GM12864 (cell line): Measurements from ENCODE around the gene TBC1D22A.
"Not testable (repeated sequence)": the region's sequence is repeated elsewhere in the genome, so short reads cannot be mapped to it uniquely, and the experiment has no call there.

Source experiments
- DNase-seq: peaks from one replicate; pipeline ENCODE4 v3.0.0-alpha.2; 2011; ENCODE audit warnings: low read depth
- H3K4me3 ChIP-seq: 2 replicates; pipeline ENCODE4 v1.5.1; 2011; ENCODE audit warnings: mild to moderate bottlenecking, low read depth, low read length, control low read depth
- CTCF ChIP-seq: IDR thresholded peaks from 2 replicates; pipeline ENCODE4 v1.5.1; 2011; ENCODE audit warnings: low read depth, mild to moderate bottlenecking, moderate library complexity, low read length, control low read depth, inconsistent platforms; ENCODE audit errors: missing control alignments

Gene TBC1D22A

GRCh38 chr22:47112994-47113852, 350.8 kb downstream of the TBC1D22A start:
- DNase-seq: no peak
- no peak overlapping the region for H3K4me3 ChIP-seq
- no peak for TF ChIP-seq CTCF

DNA sequence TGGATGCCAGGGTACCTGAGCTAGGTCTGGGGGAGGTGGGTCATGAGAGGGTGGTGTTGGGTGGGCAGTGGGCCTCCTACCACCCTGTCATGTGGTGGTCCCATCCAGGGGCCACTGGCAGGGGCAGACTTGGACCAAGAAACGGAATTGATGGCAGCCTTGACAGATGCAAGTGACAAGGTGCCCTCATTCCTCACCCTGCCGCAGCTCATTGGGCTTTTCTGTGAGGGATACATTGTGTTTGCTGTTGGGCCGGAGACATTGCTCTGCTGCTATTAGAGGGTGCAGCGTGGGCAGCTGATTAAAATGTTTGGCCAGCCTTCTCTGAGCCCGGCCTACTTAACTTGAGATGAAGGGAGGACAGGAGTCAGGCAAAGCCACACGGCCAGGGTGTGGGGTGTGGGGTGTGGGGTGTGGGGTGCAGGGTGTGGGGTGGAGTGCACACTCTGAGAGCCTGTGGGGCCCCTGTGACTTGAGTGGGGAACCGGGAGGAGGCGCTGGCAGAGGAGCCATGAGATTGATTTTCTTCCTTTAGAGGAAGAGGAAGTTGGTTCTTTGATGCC, 351.5 kb downstream of the TBC1D22A start:
- no peak for TF ChIP-seq CTCF
- H3K4me3 ChIP-seq: no peak overlapping the region
- DNase-seq: no peak

GRCh38 chr22:47114813-47115517, 352.5 kb downstream of the TBC1D22A start:
- no peak for DNase-seq
- no peak for TF ChIP-seq CTCF
- no peak overlapping the region for H3K4me3 ChIP-seq

- no peak for TF ChIP-seq CTCF
- no peak for DNase-seq
- no peak overlapping the region for H3K4me3 ChIP-seq
Measured at GRCh38 chr22:47115518-47115890, 353.1 kb downstream of the TBC1D22A start.

DNA sequence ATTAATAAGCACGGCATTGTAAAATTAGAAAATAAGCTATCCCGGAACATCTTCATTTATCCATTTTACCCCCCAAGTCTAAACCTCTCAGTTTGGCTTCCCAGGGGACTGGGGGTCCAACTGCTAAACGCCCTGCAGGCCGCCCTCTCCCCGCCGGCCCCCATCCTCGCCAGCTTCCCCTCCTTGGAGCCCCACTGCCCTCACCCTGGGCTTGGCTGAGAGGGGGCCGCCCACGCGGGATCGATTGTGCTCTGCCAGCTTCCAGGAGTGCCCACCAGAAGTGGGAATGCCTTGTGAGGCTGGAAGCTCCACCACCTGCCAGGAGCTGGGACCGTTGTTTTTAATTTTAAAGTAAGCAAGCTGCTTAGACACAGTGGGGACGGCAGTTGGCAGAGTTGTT, 353.5 kb downstream of the TBC1D22A start:
- no peak for TF ChIP-seq CTCF

DNA sequence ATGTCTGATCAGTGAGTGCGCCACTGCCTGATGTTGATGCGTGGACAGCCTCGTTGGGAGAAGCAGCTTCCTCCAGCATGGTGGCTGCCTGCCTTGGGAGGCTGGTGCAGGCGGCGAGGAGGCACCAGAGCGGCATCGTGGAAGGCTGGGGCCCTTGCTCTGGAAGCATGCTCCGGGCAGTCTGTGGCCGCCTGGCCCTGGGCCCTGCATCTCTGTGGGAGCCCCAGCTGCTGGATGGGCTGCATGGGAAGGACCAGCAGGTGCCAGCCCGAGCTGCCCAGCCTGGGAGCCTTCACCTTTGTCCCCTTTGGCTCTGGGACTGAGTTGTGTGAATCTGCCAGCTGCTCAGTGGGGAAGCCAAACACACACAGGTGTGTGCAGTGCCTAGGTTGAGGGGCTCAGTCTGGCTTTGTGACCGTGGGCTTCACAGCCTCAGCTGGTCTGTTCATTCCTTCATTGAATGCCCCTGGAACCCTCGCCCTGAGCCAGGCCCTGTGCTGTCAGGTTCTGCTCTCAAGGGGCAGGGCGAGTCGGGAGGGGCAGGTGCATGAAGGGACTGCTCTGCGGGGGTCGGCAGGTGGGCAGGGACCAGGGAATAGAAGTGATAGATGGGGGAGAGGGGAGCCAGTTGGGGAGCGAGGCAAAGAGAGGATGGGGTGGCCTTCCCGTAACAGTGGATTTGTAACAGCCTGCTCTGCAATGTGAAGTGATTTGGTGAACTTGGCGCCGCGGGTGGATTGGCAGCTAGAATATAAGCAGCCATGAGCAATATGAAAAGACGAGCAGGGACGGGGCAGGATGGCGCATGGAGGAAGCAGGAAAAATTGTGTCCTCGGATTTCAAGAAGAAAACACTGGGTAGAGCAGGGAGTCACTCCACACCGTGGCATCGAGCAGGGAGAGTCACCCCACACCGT, 354.2 kb downstream of the TBC1D22A start:
- no peak overlapping the region for H3K4me3 ChIP-seq
- TF ChIP-seq CTCF: no peak
- no peak for DNase-seq

More for the DNA sequence above, 353.5 kb downstream of the TBC1D22A start:
- no peak overlapping the region for H3K4me3 ChIP-seq
- no peak for DNase-seq

DNA sequence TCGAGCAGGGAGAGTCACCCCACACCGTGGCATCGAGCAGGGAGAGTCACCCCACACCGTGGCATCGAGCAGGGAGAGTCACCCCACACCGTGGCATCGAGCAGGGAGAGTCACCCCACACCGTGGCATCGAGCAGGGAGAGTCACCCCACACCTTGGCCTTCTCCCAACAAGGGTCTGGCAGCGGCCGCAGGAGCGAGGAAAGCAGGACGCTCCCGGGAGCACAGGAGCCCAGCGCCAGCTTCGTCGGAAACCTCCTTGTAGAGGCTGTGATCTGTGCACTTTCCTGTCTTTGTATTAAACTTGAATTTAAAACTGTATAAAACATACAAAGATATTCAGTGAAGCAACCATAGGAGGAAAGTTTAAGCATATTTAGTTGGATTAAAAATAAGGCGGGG, 355.0 kb downstream of the TBC1D22A start:
- not testable (repeated sequence) for DNase-seq

More for the DNA sequence above, 355.0 kb downstream of the TBC1D22A start:
- not testable (repeated sequence) for H3K4me3 ChIP-seq
